Lung (tissue), 12 donors: Measurements from ENCODE around the gene ITFG1. TPM values are rescaled to one million over a fixed set of nuclear protein-coding genes. Genes with fewer than 3 reads are reported as not detected.
A peak's percentile ranks its signal among the peaks of the same experiment; 100 is the strongest.

ENCODE experiments used
- ATAC-seq: fragments of 200-7000 bp; cut with Tn5 transposase; one replicate; pipeline ENCODE4 v1.9.1; 2020; ENCODE audit warnings: moderate number of reproducible peaks; ENCODE audit not compliant: insufficient read depth, low FRiP score
- DNase-seq, 3 donors: peaks; one replicate each; pipeline ENCODE4 v3.0.0-alpha.2; 2013 to 2017
- H3K27ac ChIP-seq, 2 donors: one replicate each; pipeline ENCODE4 v1.5.1; 2013; ENCODE audit warnings: mild to moderate bottlenecking in 2 of 2, moderate library complexity in 2 of 2, control low read depth in 1 of 2, inconsistent platforms in 1 of 2, low read depth in 1 of 2, low read length in 1 of 2
- H3K27me3 ChIP-seq, 3 donors: one replicate each; pipeline ENCODE4 v1.5.1; 2013; ENCODE audit warnings: low read length in 2 of 3; ENCODE audit not compliant: control insufficient read depth in 3 of 3, insufficient read depth in 3 of 3
- H3K36me3 ChIP-seq, 4 donors: one replicate each; pipeline ENCODE4 v1.5.1; 2013; ENCODE audit warnings: low read length in 4 of 4, mild to moderate bottlenecking in 1 of 4, moderate library complexity in 1 of 4; ENCODE audit not compliant: control insufficient read depth in 4 of 4, insufficient read depth in 4 of 4
- H3K4me1 ChIP-seq, 5 donors: one replicate each; pipeline ENCODE4 v1.5.1; 2013; ENCODE audit warnings: low read length in 5 of 5, mild to moderate bottlenecking in 2 of 5, moderate library complexity in 1 of 5; ENCODE audit not compliant: control insufficient read depth in 5 of 5, insufficient read depth in 5 of 5
- H3K4me3 ChIP-seq: one replicate; pipeline ENCODE4 v1.5.1; 2013; ENCODE audit warnings: mild to moderate bottlenecking, control low read depth, moderate library complexity
- H3K9ac ChIP-seq, 2 donors: one replicate each; pipeline ENCODE4 v1.5.1; 2013; ENCODE audit warnings: low read length in 2 of 2, control low read depth in 1 of 2; ENCODE audit not compliant: insufficient read depth in 1 of 2
- H3K9me3 ChIP-seq, 4 donors: one replicate each; pipeline ENCODE4 v1.5.1; 2013; ENCODE audit warnings: low read length in 3 of 4, mild to moderate bottlenecking in 1 of 4, moderate library complexity in 1 of 4; ENCODE audit not compliant: control insufficient read depth in 4 of 4, insufficient read depth in 3 of 4
- WGBS, 2 donors: extraction: QIAGEN DNeasy Blood & Tissue Kit; methylation state at CpG; one replicate each; pipeline ENCODE4 v1.1.7; 2013; 5-methylcytosine and 5-hydroxymethylcytosine counted together
- polyA plus RNA-seq, 2 donors: library from polyadenylated mRNA; stranded (reverse); fragments of 200-250 nt; gene quantifications; one replicate each; pipeline ENCODE4 v1.2.1, GENCODE V29; 2013
- total RNA-seq, 2 donors: library from RNA; depleted of rRNA in 1 of 2; stranded (reverse); fragments of >200 nt in 1 of 2; gene quantifications; one replicate each; pipeline ENCODE4 v1.2.1, GENCODE V29; 2014 to 2021
- TF ChIP-seq, protein P1 (sequence below): IDR thresholded peaks from 2 replicates; pipeline ENCODE4 v1.5.1; 2012; ENCODE audit warnings: mild to moderate bottlenecking; ENCODE audit errors: control extremely low read depth, extremely low read depth
- donor health status: control.
- donor health status: control.
- donor health status: Bipolar disorder and iron deficiency.
- donor health status: healthy.
- donor health status: DM: yes; HTN: yes; CAD: no.

ITFG1 gene
- total and polyA plus RNA-seq, 4 donors = 13.0 to 79.4 (median 40.2) TPM

DNA sequence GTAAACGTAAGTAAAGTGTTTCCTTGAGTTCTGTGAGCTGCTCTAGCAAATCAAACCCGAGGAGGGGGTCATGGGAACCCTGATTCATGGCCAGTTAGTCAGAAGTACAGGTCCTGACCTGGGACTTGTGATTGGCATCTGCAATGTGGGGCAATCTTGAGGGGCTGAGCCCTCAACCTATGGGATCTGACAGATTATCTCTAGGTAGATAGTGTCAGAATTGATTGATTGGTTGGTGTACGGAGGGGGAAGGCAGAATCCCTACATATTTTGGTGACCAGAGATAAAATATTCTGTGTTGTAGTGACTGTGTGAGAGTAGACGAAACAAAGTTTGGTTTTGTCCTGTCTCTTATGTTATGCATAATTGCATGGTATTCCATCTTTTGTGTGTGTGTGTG, 216.7 kb downstream of the ITFG1 start:
- no peak overlapping the region for H3K9ac ChIP-seq
- H3K9me3 ChIP-seq = no peaks in the 10 kb centered on the region
- H3K27ac ChIP-seq = no peak overlapping the region
- H3K27me3 ChIP-seq = no peaks in the 10 kb centered on the region
- TF ChIP-seq, protein P1, sequence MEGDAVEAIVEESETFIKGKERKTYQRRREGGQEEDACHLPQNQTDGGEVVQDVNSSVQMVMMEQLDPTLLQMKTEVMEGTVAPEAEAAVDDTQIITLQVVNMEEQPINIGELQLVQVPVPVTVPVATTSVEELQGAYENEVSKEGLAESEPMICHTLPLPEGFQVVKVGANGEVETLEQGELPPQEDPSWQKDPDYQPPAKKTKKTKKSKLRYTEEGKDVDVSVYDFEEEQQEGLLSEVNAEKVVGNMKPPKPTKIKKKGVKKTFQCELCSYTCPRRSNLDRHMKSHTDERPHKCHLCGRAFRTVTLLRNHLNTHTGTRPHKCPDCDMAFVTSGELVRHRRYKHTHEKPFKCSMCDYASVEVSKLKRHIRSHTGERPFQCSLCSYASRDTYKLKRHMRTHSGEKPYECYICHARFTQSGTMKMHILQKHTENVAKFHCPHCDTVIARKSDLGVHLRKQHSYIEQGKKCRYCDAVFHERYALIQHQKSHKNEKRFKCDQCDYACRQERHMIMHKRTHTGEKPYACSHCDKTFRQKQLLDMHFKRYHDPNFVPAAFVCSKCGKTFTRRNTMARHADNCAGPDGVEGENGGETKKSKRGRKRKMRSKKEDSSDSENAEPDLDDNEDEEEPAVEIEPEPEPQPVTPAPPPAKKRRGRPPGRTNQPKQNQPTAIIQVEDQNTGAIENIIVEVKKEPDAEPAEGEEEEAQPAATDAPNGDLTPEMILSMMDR = no peak
- WGBS, 2 donors = 84 to 91% methylated on average over 4 of the region's 4 CpGs
- H3K4me1 ChIP-seq = no peaks in the 10 kb centered on the region
- ATAC-seq (no peak), DNase-seq (no peak)
- no peak overlapping the region for H3K4me3 ChIP-seq
- H3K36me3 ChIP-seq = no peaks in the 10 kb centered on the region

DNA sequence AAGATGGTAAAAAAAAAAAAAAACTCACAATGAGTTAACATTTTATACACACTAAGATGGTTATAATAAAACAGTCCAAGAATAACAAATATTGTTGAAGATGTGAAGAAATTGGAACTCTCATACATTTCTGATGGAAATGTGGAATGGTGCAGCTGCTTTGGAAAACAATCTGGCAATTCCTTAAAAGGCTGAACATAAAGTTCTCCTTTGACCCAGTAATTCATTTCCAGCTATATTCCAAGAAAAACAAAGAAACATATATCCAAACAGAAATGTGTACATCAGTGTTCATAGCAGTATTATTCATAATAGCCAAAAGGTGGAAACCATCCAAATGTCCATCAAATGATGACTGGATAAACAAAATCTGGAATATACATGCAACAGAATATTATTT, 219.8 kb downstream of the ITFG1 start:
- Histone ChIP-seq H3K9me3 (no peaks in the 10 kb centered on the region), H3K27me3 (no peaks in the 10 kb centered on the region), H3K36me3 (peaks cover 0 to 1% (median 0%) of the 10 kb centered on the region in 4 donors), H3K4me1 (no peaks in the 10 kb centered on the region), H3K9ac (no peak overlapping the region), H3K4me3 (no peak overlapping the region), H3K27ac (no peak overlapping the region)
- ATAC-seq (no peak), DNase-seq (peak in 1 of 3 donors; percentile 6)
- TF ChIP-seq, protein P1 = no peak

DNA sequence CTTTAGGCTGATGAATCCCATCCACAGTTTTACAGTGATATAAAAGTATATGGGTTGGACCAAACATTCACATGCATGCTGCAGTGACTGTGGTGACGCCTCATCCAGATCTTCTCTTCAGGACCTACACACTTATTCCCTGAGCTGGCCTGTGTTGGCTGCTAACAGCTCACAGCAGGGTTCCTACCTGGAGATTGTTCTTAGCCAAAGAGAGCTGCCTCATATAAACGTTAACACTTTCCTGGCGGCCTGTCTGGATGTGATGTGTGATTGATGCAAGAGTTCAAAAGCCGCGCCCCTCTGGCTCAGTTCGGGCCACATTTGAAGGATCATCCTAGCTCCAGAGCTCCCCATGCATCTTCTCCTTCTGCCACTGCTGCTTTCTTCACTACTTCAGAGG, 224.1 kb downstream of the ITFG1 start:
- Histone ChIP-seq H3K4me3 (no peak overlapping the region), H3K9me3 (no peaks in the 10 kb centered on the region), H3K4me1 (no peaks in the 10 kb centered on the region), H3K36me3 (peaks cover 0 to 5% (median 2%) of the 10 kb centered on the region in 4 donors), H3K9ac (no peak overlapping the region), H3K27ac (no peak overlapping the region), H3K27me3 (no peaks in the 10 kb centered on the region)
- ATAC-seq = no peak
- TF ChIP-seq, protein P1 = no peak
- DNase-seq = no peak
- WGBS, 2 donors = 87 to 92% methylated on average over 6 of the region's 6 CpGs

DNA sequence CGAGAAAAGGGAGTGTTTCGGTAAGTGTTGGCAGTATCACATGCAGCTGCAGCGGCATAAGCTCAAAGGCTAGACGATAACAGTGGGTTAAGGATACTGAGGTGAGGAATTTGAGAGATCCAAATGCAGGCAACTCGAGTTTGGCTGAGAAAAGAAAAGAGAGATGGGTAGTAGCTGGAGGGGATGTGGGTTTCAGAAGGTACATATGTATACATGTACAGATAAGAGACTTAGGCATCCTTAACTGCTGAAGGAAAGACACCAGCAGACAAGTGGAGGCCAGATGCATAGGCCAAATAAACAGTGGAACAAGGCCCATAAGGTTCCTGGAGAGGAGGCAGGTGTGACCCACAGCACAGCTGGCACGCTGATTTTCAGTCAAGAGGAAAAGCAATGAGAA, 230.6 kb downstream of the ITFG1 start:
- Histone ChIP-seq H3K27ac (no peak overlapping the region), H3K9me3 (no peaks in the 10 kb centered on the region), H3K27me3 (no peaks in the 10 kb centered on the region), H3K9ac (no peak overlapping the region), H3K4me1 (no peaks in the 10 kb centered on the region), H3K4me3 (no peak overlapping the region), H3K36me3 (peaks cover 0 to 5% (median 1%) of the 10 kb centered on the region in 4 donors)
- DNase-seq (no peak), ATAC-seq (no peak)
- TF ChIP-seq, protein P1 = no peak
- WGBS, 2 donors = 92 to 94% methylated on average over 6 of the region's 6 CpGs
